ENCODE measurements around the gene CADM4.
A peak's percentile ranks its signal among the peaks of the same experiment; 100 is the strongest.

Gene CADM4

GRCh38 chr19:43575156-43575950 is 64.3 kb downstream of the CADM4 start, which contains the start of the genes PINLYP and XRCC1:
PINLYP (plus strand) TSS chr19:43575801; CDS start chr19:43577192, 1,391 bp downstream.
XRCC1 (minus strand) TSS chr19:43575527; CDS start chr19:43575458, 69 bp downstream.
- ATAC-seq (ENCODE audit: insufficient read depth, low read depth): peak; percentile 97

GRCh38 chr19:43574424-43575155 is 65.1 kb downstream of the CADM4 start:
- H4K20me1 ChIP-seq (ENCODE audit: insufficient read depth, low read length): peaks cover 8% of the 10 kb centered on the region
- peak overlapping the region; percentile 67 to 80; a peak in 3 of 4 replicates for H3K4me3 ChIP-seq (ENCODE audit: low read depth in 1 of 2, low read length in 2 of 2)
- peak overlapping the region; percentile 76 for H3K9ac ChIP-seq (ENCODE audit: low read depth, low read length)
- no peak for DNase-seq
- H3K9me3 ChIP-seq (ENCODE audit: insufficient read depth, low read length, severe bottlenecking): no peaks in the 10 kb centered on the region
- H3K79me2 ChIP-seq (ENCODE audit: insufficient read depth, low read length): peaks cover 48% of the 10 kb centered on the region
- H3K27ac ChIP-seq (ENCODE audit: low read length): peak overlapping the region; percentile 87
- peak overlapping the region; percentile 81 for H2AFZ ChIP-seq (ENCODE audit: low read depth, low read length)
- TF ChIP-seq, protein P1, sequence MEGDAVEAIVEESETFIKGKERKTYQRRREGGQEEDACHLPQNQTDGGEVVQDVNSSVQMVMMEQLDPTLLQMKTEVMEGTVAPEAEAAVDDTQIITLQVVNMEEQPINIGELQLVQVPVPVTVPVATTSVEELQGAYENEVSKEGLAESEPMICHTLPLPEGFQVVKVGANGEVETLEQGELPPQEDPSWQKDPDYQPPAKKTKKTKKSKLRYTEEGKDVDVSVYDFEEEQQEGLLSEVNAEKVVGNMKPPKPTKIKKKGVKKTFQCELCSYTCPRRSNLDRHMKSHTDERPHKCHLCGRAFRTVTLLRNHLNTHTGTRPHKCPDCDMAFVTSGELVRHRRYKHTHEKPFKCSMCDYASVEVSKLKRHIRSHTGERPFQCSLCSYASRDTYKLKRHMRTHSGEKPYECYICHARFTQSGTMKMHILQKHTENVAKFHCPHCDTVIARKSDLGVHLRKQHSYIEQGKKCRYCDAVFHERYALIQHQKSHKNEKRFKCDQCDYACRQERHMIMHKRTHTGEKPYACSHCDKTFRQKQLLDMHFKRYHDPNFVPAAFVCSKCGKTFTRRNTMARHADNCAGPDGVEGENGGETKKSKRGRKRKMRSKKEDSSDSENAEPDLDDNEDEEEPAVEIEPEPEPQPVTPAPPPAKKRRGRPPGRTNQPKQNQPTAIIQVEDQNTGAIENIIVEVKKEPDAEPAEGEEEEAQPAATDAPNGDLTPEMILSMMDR (IDR thresholded peaks at IDR 0.05; ENCODE audit: borderline replicate concordance, extremely low read depth, low read length, poor library complexity, severe bottlenecking): no peak
- no peak for TF ChIP-seq EZH2 (IDR thresholded peaks at IDR 0.05; ENCODE audit: borderline replicate concordance, low read depth, low read length, severe bottlenecking)
- H3K4me2 ChIP-seq (ENCODE audit: insufficient read depth, low read length): peak overlapping the region; percentile 90
- ATAC-seq (ENCODE audit: insufficient read depth, low read depth): no peak
- no peaks in the 10 kb centered on the region for H3K27me3 ChIP-seq (ENCODE audit: insufficient read depth, low read length, poor library complexity)
- peaks cover 31% of the 10 kb centered on the region for H3K4me1 ChIP-seq (ENCODE audit: insufficient read depth, low read length)
- peaks cover 8% of the 10 kb centered on the region for H3K36me3 ChIP-seq (ENCODE audit: insufficient read depth, low read length)

More at GRCh38 chr19:43575156-43575950, 64.3 kb downstream of the CADM4 start, which contains the start of the genes PINLYP and XRCC1:
- no peak for TF ChIP-seq EZH2 (IDR thresholded peaks at IDR 0.05; ENCODE audit: borderline replicate concordance, low read depth, low read length, severe bottlenecking)
- no peaks in the 10 kb centered on the region for H3K27me3 ChIP-seq (ENCODE audit: insufficient read depth, low read length, poor library complexity)
- peaks cover 45% of the 10 kb centered on the region for H3K79me2 ChIP-seq (ENCODE audit: insufficient read depth, low read length)
- peak within 1 kb of the TSS; percentile 81 for H2AFZ ChIP-seq (ENCODE audit: low read depth, low read length)
- peak within 1 kb of the TSS; percentile 67 to 80 for H3K4me3 ChIP-seq (ENCODE audit: low read depth in 1 of 2, low read length in 2 of 2)
- no peaks in the 10 kb centered on the region for H3K9me3 ChIP-seq (ENCODE audit: insufficient read depth, low read length, severe bottlenecking)
- peak within 1 kb of the TSS; percentile 90 for H3K4me2 ChIP-seq (ENCODE audit: insufficient read depth, low read length)
- DNase-seq: peak; percentile 98
- peak within 1 kb of the TSS; percentile 76 for H3K9ac ChIP-seq (ENCODE audit: low read depth, low read length)
- peaks cover 8% of the 10 kb centered on the region for H3K36me3 ChIP-seq (ENCODE audit: insufficient read depth, low read length)
- H3K27ac ChIP-seq (ENCODE audit: low read length): peak within 1 kb of the TSS; percentile 87
- peaks cover 5% of the 10 kb centered on the region for H4K20me1 ChIP-seq (ENCODE audit: insufficient read depth, low read length)
- peaks cover 37% of the 10 kb centered on the region for H3K4me1 ChIP-seq (ENCODE audit: insufficient read depth, low read length)
